22Rv1 (cell line): ENCODE data around the gene RPTOR.

Experiments
- ZFX ChIP-seq: fragments of 450-650 bp; IDR thresholded peaks from 2 replicates; pipeline ENCODE4 v1.6.1; 2017; ENCODE audit warnings: antibody characterized with exemption, borderline replicate concordance
- TF ChIP-seq, protein P1 (sequence below): fragments of 450-650 bp; IDR thresholded peaks from 2 replicates; pipeline ENCODE4 v1.5.1; 2017; ENCODE audit warnings: mild to moderate bottlenecking

DNA sequence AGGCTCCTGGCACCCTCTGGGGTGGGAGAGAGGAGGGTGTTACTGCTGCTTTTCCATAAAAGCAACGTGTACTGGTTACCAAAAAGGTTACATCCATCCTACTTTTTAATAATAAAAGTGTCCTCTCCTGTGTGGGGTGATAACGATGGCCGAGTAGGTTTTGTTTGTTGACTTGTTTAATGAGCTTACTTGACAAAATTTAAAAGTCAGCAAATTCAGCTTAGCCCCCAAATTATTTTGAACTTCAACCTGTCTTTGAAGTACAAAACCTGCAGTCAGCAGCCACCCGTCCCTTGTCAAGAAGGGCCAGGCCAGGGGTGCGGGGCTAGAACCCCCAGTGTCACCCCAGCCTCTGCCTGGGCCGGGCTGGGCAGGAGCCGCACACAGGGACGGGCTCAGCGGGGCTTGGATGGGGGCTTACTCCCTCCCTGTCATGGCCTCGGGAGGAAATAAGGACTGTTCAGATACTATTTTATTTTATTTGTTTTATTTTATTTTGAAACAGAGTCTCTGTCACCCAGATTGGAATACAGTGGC is 343.1 kb downstream of the RPTOR start:
- TF ChIP-seq, protein P1, sequence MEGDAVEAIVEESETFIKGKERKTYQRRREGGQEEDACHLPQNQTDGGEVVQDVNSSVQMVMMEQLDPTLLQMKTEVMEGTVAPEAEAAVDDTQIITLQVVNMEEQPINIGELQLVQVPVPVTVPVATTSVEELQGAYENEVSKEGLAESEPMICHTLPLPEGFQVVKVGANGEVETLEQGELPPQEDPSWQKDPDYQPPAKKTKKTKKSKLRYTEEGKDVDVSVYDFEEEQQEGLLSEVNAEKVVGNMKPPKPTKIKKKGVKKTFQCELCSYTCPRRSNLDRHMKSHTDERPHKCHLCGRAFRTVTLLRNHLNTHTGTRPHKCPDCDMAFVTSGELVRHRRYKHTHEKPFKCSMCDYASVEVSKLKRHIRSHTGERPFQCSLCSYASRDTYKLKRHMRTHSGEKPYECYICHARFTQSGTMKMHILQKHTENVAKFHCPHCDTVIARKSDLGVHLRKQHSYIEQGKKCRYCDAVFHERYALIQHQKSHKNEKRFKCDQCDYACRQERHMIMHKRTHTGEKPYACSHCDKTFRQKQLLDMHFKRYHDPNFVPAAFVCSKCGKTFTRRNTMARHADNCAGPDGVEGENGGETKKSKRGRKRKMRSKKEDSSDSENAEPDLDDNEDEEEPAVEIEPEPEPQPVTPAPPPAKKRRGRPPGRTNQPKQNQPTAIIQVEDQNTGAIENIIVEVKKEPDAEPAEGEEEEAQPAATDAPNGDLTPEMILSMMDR = no peak
- TF ChIP-seq ZFX = no peak
